Right lobe of liver (tissue), 4 donors: ENCODE results near the gene GNG14.

Experiments
- POLR2A ChIP-seq: fragments of 450-650 bp; IDR thresholded peaks from one replicate; pipeline ENCODE4 v1.6.1; 2017; ENCODE audit warnings: antibody characterized with exemption, mild to moderate bottlenecking
- TF ChIP-seq, protein P1 (sequence below), 4 donors: fragments of 200-600 bp in 3 of 4; fragments of 450-650 bp in 1 of 4; IDR thresholded peaks; one replicate each; pipeline versions ENCODE4 v1.5.1 to v1.8.0; 2016 to 2022; ENCODE audit warnings: antibody characterized with exemption in 4 of 4, mild to moderate bottlenecking in 2 of 4
- donor health status: DM: no; HTN: no; CAD: no.
- donor health status: DM: no; HTN: no; CAD: no.
- donor health status: DM: no; HTN: yes; CAD: no.

DNA sequence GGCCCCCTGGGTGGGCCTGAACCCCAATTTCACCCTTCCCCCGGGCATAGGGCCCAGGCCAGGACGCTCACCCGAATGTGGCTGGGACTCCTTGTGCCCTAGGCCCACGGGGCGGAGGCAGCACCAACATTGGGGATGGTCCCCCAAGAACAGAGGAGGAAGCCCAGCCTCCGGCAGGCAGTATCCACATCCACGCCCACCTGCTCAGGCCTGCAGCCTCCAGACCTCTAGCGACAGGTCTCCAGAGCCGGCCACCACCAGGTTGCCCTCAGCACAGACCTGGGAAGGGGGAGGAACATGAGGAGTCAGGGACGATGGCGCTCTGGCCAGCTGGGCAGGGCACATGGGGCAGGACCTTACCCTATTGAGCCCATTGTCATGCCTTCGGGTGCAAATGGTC, 1.2 kb downstream of the GNG14 start:
- TF ChIP-seq, protein P1, sequence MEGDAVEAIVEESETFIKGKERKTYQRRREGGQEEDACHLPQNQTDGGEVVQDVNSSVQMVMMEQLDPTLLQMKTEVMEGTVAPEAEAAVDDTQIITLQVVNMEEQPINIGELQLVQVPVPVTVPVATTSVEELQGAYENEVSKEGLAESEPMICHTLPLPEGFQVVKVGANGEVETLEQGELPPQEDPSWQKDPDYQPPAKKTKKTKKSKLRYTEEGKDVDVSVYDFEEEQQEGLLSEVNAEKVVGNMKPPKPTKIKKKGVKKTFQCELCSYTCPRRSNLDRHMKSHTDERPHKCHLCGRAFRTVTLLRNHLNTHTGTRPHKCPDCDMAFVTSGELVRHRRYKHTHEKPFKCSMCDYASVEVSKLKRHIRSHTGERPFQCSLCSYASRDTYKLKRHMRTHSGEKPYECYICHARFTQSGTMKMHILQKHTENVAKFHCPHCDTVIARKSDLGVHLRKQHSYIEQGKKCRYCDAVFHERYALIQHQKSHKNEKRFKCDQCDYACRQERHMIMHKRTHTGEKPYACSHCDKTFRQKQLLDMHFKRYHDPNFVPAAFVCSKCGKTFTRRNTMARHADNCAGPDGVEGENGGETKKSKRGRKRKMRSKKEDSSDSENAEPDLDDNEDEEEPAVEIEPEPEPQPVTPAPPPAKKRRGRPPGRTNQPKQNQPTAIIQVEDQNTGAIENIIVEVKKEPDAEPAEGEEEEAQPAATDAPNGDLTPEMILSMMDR (IDR thresholded peaks at IDR 0.05), result no peak
- no peak for TF ChIP-seq POLR2A
